Raji (cell line): Measurements from ENCODE around the gene PPM1H.

Experiments used
- POLR2A ChIP-seq: IDR thresholded peaks from 2 replicates; pipeline ENCODE4 v1.6.1; 2011; ENCODE audit warnings: low read depth, low read length, control low read depth; ENCODE audit not compliant: insufficient read depth

The PPM1H gene

GRCh38 chr12:62934799-62935674 lies at the start of gene PPM1H:
Gene PPM1H (minus strand): TSS chr12:62935150. CDS start chr12:62934736, 414 bp downstream.
- TF ChIP-seq POLR2A, result no peak

- TF ChIP-seq POLR2A, result no peak
Measured at GRCh38 chr12:62983594-62983993, 48.6 kb upstream of the PPM1H start.

GRCh38 chr12:62978768-62979167 lies 43.8 kb upstream of the PPM1H start:
- no peak for TF ChIP-seq POLR2A

- TF ChIP-seq POLR2A, result no peak
Measured at GRCh38 chr12:62977883-62978282, 42.9 kb upstream of the PPM1H start.

GRCh38 chr12:62977418-62977817 lies 42.5 kb upstream of the PPM1H start:
- no peak for TF ChIP-seq POLR2A

GRCh38 chr12:62976110-62976662 lies 41.2 kb upstream of the PPM1H start:
- no peak for TF ChIP-seq POLR2A

GRCh38 chr12:62971769-62972525 lies 37.0 kb upstream of the PPM1H start:
- no peak for TF ChIP-seq POLR2A

- TF ChIP-seq POLR2A, result no peak
Measured at GRCh38 chr12:62969695-62970094, 34.7 kb upstream of the PPM1H start.

GRCh38 chr12:62967701-62968100 lies 32.8 kb upstream of the PPM1H start:
- no peak for TF ChIP-seq POLR2A

- no peak for TF ChIP-seq POLR2A
Measured at GRCh38 chr12:62966990-62967506, 32.1 kb upstream of the PPM1H start.

GRCh38 chr12:62963486-62964041 lies 28.6 kb upstream of the PPM1H start:
- no peak for TF ChIP-seq POLR2A

GRCh38 chr12:62960324-62960723 lies 25.4 kb upstream of the PPM1H start:
- TF ChIP-seq POLR2A, result no peak

- no peak for TF ChIP-seq POLR2A
Measured at GRCh38 chr12:62959745-62960144, 24.8 kb upstream of the PPM1H start.

- no peak for TF ChIP-seq POLR2A
Measured at GRCh38 chr12:62957233-62957953, 22.4 kb upstream of the PPM1H start.

GRCh38 chr12:62955678-62956077 lies 20.7 kb upstream of the PPM1H start:
- no peak for TF ChIP-seq POLR2A
